ENCODE results near the gene SUSD2.
"Not testable (repeated sequence)": the region's sequence is repeated elsewhere in the genome, so short reads cannot be mapped to it uniquely, and the experiment has no call there.

SUSD2 gene

DNA sequence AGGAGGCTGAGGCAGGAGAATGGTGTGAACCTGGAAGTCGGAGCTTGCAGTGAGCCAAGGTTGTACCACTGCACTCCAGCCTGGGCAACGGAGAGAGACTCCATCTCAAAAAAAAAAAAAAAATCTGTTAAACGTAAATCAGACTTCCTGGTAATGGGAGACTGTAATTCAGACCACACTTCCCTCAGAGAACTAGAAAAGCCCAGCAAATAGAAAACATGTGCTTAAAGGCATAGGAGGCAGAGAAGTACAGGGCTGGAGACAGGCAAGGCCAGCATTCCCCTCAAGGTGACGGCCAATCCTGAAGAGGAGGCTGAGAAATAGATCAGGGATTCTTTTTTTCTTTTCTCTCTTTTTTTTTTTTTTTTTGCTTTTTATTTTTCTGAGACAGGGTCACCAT is 55.4 kb downstream of the SUSD2 start:
- no peak overlapping the region for H3K4me3 Mint-ChIP-seq
- no peak overlapping the region for H3K27ac Mint-ChIP-seq
- no peaks in the 10 kb centered on the region for H3K27me3 Mint-ChIP-seq (ENCODE audit: low read depth)
- DNase-seq (ENCODE audit: low spot score): no peak
- no peaks in the 10 kb centered on the region for H3K36me3 Mint-ChIP-seq (ENCODE audit: low read depth)
- peaks cover 20% of the 10 kb centered on the region for H3K4me1 Mint-ChIP-seq (ENCODE audit: low read depth)
- no peaks in the 10 kb centered on the region for H3K9me3 Mint-ChIP-seq

DNA sequence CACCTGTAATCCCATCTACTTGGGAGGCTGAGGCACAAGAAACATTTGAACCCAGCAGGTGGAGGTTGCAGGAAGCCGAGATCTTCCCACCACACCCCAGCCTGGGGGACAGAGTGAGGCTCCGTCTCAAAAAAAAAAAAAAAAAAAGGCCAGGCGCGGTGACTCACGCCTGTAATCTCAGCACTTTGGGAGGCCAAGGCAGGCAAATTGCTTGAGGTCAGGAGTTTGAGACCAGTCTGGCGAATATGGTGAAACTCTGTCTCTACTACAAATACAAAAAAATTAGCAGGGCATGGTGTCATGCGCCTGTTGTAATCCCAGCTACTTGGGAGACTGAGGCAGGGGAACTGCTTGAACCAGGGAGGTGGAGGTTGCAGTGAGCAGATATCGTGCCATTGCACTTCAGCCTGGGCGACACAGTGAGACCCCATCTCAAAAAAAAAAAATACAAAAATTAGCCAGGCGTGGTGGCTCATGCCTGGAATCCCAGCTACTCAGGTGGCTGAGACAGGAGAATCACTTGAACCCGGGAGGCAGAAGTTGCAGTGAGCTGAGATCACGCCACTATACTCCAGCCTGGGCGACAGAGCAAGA is 56.9 kb downstream of the SUSD2 start:
- H3K36me3 Mint-ChIP-seq (ENCODE audit: low read depth); H3K4me3 Mint-ChIP-seq; H3K9me3 Mint-ChIP-seq; H3K27ac Mint-ChIP-seq; H3K27me3 Mint-ChIP-seq (ENCODE audit: low read depth); DNase-seq (ENCODE audit: low spot score): not testable (repeated sequence)
- peaks cover 33% of the 10 kb centered on the region for H3K4me1 Mint-ChIP-seq (ENCODE audit: low read depth)

Data from T-helper 2 cell treated with Interferon-gamma antibody and Interleukin-4, amounts not matched to agents 5 μg/mL and 100 μg/mL, for 36 hours (primary cell).